ENCODE data around the gene TMEM200B.

TMEM200B gene

DNA sequence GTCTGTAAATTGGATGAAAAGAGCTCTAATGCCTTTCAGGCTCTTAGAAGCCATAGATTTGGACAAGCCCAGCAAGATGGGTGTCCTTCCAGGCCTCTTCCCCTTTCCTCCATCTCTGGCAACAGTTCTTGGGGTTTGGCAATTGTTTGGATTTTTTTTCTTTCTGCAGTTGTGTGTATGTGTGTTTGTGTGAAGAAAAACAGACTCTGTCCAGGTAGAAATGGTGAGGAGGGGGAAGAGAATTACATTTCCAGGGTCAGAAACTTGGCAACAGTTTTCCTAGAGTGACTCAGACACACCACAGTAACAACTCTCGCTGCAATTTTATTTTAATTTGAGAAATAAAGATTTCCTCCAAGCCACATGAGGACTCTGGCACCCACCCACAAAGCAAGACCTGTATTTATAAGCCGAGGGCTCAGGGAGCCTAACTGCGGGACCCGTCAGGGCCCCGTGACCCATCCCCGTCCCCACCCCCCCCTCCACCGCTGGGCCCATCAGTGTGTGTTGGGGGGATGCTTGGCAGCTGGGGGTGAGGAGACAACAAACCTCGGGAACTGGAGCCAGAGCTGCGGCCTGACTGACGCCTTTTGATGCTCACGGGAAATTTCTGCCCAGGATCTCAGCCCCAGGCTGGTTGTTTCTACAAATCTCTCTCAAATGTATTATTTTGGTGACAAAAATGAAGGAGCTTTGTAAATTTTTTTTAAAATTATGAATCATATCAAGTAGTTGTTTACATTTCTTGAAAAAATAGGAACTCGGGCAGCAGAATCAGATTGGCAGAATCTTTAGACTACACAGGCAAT lies 4.4 kb downstream of the TMEM200B start:
- TF ChIP-seq, protein P1, sequence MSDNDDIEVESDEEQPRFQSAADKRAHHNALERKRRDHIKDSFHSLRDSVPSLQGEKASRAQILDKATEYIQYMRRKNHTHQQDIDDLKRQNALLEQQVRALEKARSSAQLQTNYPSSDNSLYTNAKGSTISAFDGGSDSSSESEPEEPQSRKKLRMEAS (IDR thresholded peaks at IDR 0.05) = no peak
- no peak for TF ChIP-seq TEAD4 (IDR thresholded peaks at IDR 0.05)
- TF ChIP-seq FOXM1 (IDR thresholded peaks at IDR 0.05; ENCODE audit: borderline replicate concordance, low read depth) = no peak
- TF ChIP-seq TAF1 (IDR thresholded peaks at IDR 0.05; ENCODE audit: low read depth) = no peak
- no peak for TF ChIP-seq CREB1 (IDR thresholded peaks at IDR 0.05; ENCODE audit: low read depth)
- TF ChIP-seq RAD21 (IDR thresholded peaks at IDR 0.05; ENCODE audit: low read depth) = no peak
- no peak for TF ChIP-seq NFIC (IDR thresholded peaks at IDR 0.05)
- no peak for TF ChIP-seq REST (IDR thresholded peaks at IDR 0.05; ENCODE audit: low read depth)
- no peak for TF ChIP-seq USF1 (IDR thresholded peaks at IDR 0.05)
- TF ChIP-seq CEBPB (IDR thresholded peaks at IDR 0.05) = no peak
- no peak for TF ChIP-seq YY1 (IDR thresholded peaks at IDR 0.05; ENCODE audit: low read depth)
- TF ChIP-seq EP300 (IDR thresholded peaks at IDR 0.05; ENCODE audit: borderline replicate concordance) = no peak
- TF ChIP-seq EGR1 (IDR thresholded peaks at IDR 0.05) = no peak
- TF ChIP-seq TCF12 (IDR thresholded peaks at IDR 0.05; ENCODE audit: low read depth) = no peak
- no peak for TF ChIP-seq ZBTB7A (IDR thresholded peaks at IDR 0.05; ENCODE audit: low read depth)

DNA sequence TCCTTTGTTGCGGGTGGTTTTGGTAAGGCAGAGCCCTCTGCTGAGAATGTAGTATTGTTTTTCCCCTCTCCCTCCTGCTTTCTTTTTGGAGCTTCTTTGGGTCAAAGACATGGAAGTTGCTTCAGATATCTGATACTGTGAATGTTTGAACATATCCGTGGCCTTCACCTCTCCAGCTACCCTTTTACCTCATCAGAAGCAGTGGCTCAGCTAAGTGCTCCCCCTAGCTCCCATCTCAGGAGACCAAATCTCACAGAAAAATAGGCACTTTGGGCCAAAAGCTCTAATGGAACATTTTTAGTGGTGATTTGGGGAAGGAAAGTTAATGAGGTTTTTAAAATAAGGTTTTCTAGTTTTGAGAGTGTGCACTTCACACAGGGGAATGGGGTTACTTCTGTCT lies 6.3 kb downstream of the TMEM200B start:
- TF ChIP-seq NFIC (IDR thresholded peaks at IDR 0.05) = no peak
- no peak for TF ChIP-seq REST (IDR thresholded peaks at IDR 0.05; ENCODE audit: low read depth)
- peak; percentile 25 for TF ChIP-seq RAD21 (IDR thresholded peaks at IDR 0.05; ENCODE audit: low read depth)
- no peak for TF ChIP-seq USF1 (IDR thresholded peaks at IDR 0.05)
- no peak for TF ChIP-seq TAF1 (IDR thresholded peaks at IDR 0.05; ENCODE audit: low read depth)
- no peak for TF ChIP-seq YY1 (IDR thresholded peaks at IDR 0.05; ENCODE audit: low read depth)

DNA sequence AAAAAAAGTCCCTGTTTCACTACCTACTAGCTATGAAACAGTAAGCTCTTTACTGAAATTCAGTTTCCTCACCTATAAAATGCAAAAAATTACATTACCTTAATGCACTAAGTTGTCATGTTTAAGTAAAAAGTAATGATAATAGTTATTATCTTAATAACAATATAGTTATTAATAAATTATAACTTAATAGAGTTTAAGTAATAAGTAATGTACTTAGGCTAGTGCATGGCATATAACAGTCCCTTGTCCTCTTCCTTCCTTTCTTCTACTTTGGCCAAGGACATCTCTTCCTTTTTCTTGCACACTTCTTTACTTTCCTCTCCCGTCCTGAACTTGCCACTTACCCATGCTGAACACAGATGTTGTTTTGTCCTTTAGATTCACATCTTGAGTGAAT lies 9.0 kb downstream of the TMEM200B start:
- no peak for TF ChIP-seq CEBPB (IDR thresholded peaks at IDR 0.05)
- TF ChIP-seq USF1 (IDR thresholded peaks at IDR 0.05) = no peak
- TF ChIP-seq REST (IDR thresholded peaks at IDR 0.05; ENCODE audit: low read depth) = no peak
- TF ChIP-seq RAD21 (IDR thresholded peaks at IDR 0.05; ENCODE audit: low read depth) = no peak
- no peak for TF ChIP-seq TAF1 (IDR thresholded peaks at IDR 0.05; ENCODE audit: low read depth)
- TF ChIP-seq YY1 (IDR thresholded peaks at IDR 0.05; ENCODE audit: low read depth) = no peak
- no peak for TF ChIP-seq NFIC (IDR thresholded peaks at IDR 0.05)
- TF ChIP-seq ZBTB7A (IDR thresholded peaks at IDR 0.05; ENCODE audit: low read depth) = no peak
- TF ChIP-seq EGR1 (IDR thresholded peaks at IDR 0.05) = no peak
- no peak for TF ChIP-seq CREB1 (IDR thresholded peaks at IDR 0.05; ENCODE audit: low read depth)
- no peak for TF ChIP-seq FOXM1 (IDR thresholded peaks at IDR 0.05; ENCODE audit: borderline replicate concordance, low read depth)
- TF ChIP-seq EP300 (IDR thresholded peaks at IDR 0.05; ENCODE audit: borderline replicate concordance) = no peak
- no peak for TF ChIP-seq TEAD4 (IDR thresholded peaks at IDR 0.05)
- no peak for TF ChIP-seq TCF12 (IDR thresholded peaks at IDR 0.05; ENCODE audit: low read depth)
- TF ChIP-seq, protein P1 (IDR thresholded peaks at IDR 0.05) = no peak

All from Ishikawa (cell line).